Measurements from ENCODE around the gene CBX5. TPM values are rescaled to one million over a fixed set of nuclear protein-coding genes. Genes with fewer than 3 reads are reported as not detected.

Gene CBX5
- total and polyA plus RNA-seq, 9 of the 15 experiments (the other 6 are each of a cell fraction or from before 2014, with no cell fraction given): 32.6 to 102 (median 59.2) TPM

- H3K4me3 ChIP-seq: no peak overlapping the region
- POLR2A ChIA-PET: interaction anchor here (0.6 to 1.0 kb wide), 4 partner anchors 11 to 184 kb away, joined by 3 to 4 read pairs (median 3); partner anchors contain the start of gene HOXC9
- intact Hi-C loops (cut with micrococcal nuclease): no loop called here
- no peaks in the 10 kb centered on the region; a peak in 1 of 5 replicates for H3K27me3 ChIP-seq (ENCODE audit: control insufficient read depth in 2 of 2, insufficient read depth in 2 of 2, low read length in 2 of 2)
- peaks cover 38% of the 10 kb centered on the region for H3K36me3 ChIP-seq (ENCODE audit: control insufficient read depth, insufficient read depth, low read length)
- peaks cover 14% of the 10 kb centered on the region for H3K79me2 ChIP-seq (ENCODE audit: control insufficient read depth, insufficient read depth, low read length)
- no peak for ATAC-seq
- H2AFZ ChIP-seq (ENCODE audit: low read depth, low read length): no peak overlapping the region
- no peaks in the 10 kb centered on the region for H3K9me1 ChIP-seq (ENCODE audit: control insufficient read depth, insufficient read depth, low read length)
- in situ Hi-C loops (cut with MboI): no loop called here
- WGBS (ENCODE audit: insufficient coverage, low coverage, missing lambda C conversion rate): 71% methylated on average over 7 of the region's 7 CpGs
- peak in 1 of 4 experiments; percentile 37 for DNase-seq (ENCODE audit: extremely low read depth in 1 of 4, low spot score in 3 of 4)
- H4K20me1 ChIP-seq (replicated peaks; ENCODE audit: control insufficient read depth, insufficient read depth, low read length): no peaks in the 10 kb centered on the region
- H3K9me3 ChIP-seq (replicated peaks; ENCODE audit: control insufficient read depth, insufficient read depth, low read depth, low read length): no peaks in the 10 kb centered on the region
- peak overlapping the region; percentile 20 for H3K4me2 ChIP-seq (ENCODE audit: insufficient read depth, low read length)
- no TSS peak for BruUV-seq (replicated peaks)
- no peak for FAIRE-seq
- CTCF ChIA-PET (ENCODE audit: low intra/inter-chr PET ratio): no interaction called here
- peak overlapping the region in 1 of 2 experiments; percentile 71; a peak in 1 of 4 replicates for H3K9ac ChIP-seq (ENCODE audit: insufficient read depth in 1 of 2, low read depth in 2 of 2, low read length in 2 of 2)
- H3K27ac ChIP-seq (ENCODE audit: extremely low read depth, low read depth, low read length): no peak overlapping the region; the same call in 2 of the 3 replicates
- peaks cover 9 to 18% of the 10 kb centered on the region in 2 experiments; a peak in 4 of 5 replicates for H3K4me1 ChIP-seq (replicated peaks in 1 of 2; ENCODE audit: control insufficient read depth in 2 of 2, insufficient read depth in 2 of 2, low read length in 2 of 2)
- TF ChIP-seq ETS2 (tag; IDR thresholded peaks at IDR 0.05; ENCODE audit: borderline replicate concordance, poor library complexity, severe bottlenecking): no peak
- TF ChIP-seq CBX1 (IDR thresholded peaks at IDR 0.05; ENCODE audit: low read depth): no peak
- 0 out of 2 replicates have a peak, but pooled peaks have one; percentile 34 for TF ChIP-seq CBFA2T2 (conservative IDR thresholded peaks at IDR 0.05)
- TF ChIP-seq RBM25 (IDR thresholded peaks at IDR 0.05; ENCODE audit: low read depth, low read length, severe bottlenecking): no peak
- no peak for TF ChIP-seq ZNF253 (CRISPR knock-in tag; conservative IDR thresholded peaks at IDR 0.05)
- TF ChIP-seq SMARCC2 (IDR thresholded peaks at IDR 0.05; ENCODE audit: low read depth): no peak
- TF ChIP-seq POLR2B (IDR thresholded peaks at IDR 0.05; ENCODE audit: low read depth, partially characterized antibody): no peak
- TF ChIP-seq TEAD4 (IDR thresholded peaks at IDR 0.05; ENCODE audit: low read length): peak; percentile 28; the same call in 1 of the 2 replicates
- no peak for TF ChIP-seq TEAD4 (CRISPR knock-in tag; IDR thresholded peaks at IDR 0.05; ENCODE audit: borderline replicate concordance)
- TF ChIP-seq U2AF2 (optimal IDR thresholded peaks at IDR 0.05; ENCODE audit: low read depth, low read length): no peak
- TF ChIP-seq CBFA2T3 (IDR thresholded peaks at IDR 0.05): peak; percentile 76
- peak; percentile 97 for TF ChIP-seq ZKSCAN1 (IDR thresholded peaks at IDR 0.05; ENCODE audit: low read depth, low read length)
- no peak for TF ChIP-seq HNRNPK (IDR thresholded peaks at IDR 0.05; ENCODE audit: low read depth, low read length, poor library complexity, severe bottlenecking)
- no peak for TF ChIP-seq EP400 (IDR thresholded peaks at IDR 0.05)
- peak; percentile 80 for TF ChIP-seq TCF3 (CRISPR knock-in tag; IDR thresholded peaks at IDR 0.05)
- TF ChIP-seq NCOR1 (IDR thresholded peaks at IDR 0.05): no peak; the same call in 1 of the 2 replicates
- TF ChIP-seq LEF1 (IDR thresholded peaks at IDR 0.05): no peak
- no peak for TF ChIP-seq NONO (IDR thresholded peaks at IDR 0.05; ENCODE audit: low read depth in 2 of 2, low read length in 1 of 2)
- TF ChIP-seq TAL1 (IDR thresholded peaks at IDR 0.05): peak; percentile 59
These were observed 95.7 kb downstream of the CBX5 start for GRCh38 chr12:54184024-54184805.
